ENCODE results near the gene ZDHHC5.

Gene ZDHHC5

DNA sequence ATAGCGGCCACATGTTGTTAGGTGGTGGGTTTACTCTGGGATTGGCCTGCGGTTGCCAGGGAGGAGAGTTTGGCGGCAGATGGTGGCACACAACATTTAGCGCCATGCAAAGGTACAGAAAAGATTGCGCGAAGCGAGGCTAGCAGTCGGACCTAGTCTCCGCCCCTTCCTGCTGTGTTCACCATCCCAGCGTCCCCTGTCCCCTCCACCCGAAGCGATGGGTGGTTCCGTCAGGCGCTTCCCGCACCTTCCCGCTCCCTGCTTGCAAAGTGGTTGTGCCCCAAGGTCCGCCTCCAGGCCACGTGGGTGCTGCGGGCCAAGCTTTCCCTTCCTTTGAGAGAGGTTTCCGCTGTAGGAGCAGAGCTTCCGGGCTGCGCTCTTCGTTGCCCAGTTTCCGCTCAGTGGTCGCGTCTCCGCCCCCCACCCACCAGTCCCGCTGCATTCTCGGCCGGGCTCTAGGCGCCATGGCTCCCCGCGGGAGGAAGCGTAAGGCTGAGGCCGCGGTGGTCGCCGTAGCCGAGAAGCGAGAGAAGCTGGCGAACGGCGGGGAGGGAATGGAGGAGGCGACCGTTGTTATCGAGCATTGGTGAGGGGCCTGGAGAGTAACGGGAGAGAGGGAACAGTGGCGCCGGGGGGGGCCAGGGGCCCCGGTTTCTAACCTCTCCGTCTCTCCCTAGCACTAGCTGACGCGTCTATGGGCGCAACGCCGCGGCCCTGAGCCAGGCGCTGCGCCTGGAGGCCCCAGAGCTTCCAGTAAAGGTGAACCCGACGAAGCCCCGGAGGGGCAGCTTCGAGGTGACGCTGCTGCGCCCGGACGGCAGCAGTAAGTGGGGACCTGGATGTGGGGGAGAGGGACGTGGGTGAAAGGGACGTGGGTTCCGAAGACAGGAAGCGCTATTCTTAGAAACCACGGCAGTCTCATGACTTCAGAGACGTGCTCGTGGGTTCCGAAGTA, 73.5 kb downstream of the ZDHHC5 start, which contains the start of gene SELENOH:
SELENOH (plus strand) TSS at position 360 of the 955 bp plus-strand sequence; CDS start at position 465, 105 bp downstream.
- DNase-seq = peak; percentile 70

- DNase-seq = no peak
These were observed 74.2 kb downstream of the ZDHHC5 start for GRCh38 chr11:57742087-57742452.

DNA sequence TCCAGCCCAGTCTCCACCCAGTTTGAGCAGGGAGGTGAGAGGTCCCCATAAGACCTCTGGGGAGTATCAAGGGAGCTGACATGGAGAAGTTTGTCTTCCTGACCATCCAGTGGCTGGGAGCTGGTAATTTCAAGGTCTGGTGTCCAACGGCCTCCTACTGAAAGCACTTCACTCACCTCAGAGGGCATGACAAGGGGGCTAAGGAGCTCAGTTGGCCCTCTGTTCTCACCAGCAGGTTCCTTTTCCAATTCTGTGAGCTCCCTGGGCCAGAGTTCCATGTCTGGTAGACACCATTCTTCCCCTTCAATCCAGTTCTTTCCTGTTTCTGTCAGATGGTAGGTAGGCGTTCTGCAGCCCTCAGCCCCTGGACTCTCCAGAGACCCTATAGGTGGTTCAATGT, 76.4 kb downstream of the ZDHHC5 start:
- no peak for DNase-seq

GRCh38 chr11:57745206-57745605, 77.3 kb downstream of the ZDHHC5 start:
- DNase-seq = no peak

DNA sequence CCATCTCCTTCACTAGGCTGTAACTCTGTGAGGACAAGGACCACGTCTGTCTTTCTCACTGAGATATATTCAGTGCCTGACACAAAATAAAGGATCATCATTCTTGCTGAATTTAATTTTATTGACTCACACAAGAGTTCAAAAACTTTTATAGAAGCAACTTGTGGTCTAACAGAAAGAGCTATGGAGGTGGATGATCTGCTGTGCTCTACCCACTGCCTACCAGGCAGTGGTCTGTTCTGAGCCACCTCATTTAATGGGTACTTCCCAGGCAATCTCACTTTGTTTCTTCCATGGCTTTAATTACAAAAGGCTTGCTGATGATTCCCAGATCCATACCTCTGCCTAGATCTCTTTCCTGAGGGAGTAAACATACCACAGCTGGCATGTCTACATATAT, 79.0 kb downstream of the ZDHHC5 start:
- no peak for DNase-seq
